GM21723 (cell line): ENCODE measurements around the gene WDR7.

ENCODE experiments used
- ATAC-seq: cut with Tn5 transposase; IDR thresholded peaks from one replicate; pipeline ENCODE4 v1.9.1; 2021; ENCODE audit warnings: mild to moderate bottlenecking, moderate library complexity; ENCODE audit not compliant: unreplicated experiment

WDR7 gene

DNA sequence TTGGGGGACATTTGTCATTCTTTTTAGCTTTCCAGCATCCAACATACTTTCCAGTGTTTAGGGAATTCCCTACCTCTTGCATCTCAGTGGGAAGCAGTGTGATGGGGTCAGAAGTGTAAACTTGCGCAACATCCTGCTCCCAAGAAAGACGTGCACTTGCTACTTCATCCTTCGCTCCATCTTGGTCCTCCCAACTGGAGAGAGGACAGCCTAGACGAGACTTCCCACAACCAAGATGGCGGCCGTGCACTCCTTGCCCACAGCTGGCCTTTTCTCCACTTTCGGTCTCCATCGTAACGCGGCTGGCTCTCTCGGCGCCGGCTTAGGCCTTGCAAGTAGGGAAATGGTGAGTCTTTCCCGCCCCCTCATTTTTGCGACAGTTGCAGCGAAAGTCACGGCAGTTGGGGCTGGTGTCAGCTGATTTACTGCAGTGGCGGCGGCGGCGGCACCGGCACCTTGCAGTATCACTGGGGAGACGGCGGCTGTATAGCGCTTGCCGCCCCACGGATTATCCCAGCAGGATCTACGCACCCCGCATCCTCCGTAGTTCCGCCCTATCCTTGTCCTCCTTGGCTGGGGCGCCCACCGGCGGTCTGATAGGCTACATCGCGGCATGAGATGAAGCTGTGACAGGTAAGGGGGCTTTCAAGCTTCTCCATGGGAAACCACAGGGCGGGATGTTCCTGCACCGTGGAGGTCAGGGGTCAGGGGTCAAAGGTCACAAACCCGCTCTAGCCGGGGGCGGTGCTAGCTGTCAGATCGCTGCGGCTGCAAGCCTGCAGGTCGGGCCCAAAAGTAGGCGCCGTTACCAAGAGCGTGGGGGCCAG, at the start of gene WDR7:
WDR7 (plus strand) TSS at position 416 of the 827 bp plus-strand sequence. CDS start 21,157 bp downstream, outside the sequence.
- ATAC-seq: peak; percentile 94

GRCh38 chr18:56606618-56607017, 44.5 kb upstream of the WDR7 start:
- ATAC-seq: no peak

DNA sequence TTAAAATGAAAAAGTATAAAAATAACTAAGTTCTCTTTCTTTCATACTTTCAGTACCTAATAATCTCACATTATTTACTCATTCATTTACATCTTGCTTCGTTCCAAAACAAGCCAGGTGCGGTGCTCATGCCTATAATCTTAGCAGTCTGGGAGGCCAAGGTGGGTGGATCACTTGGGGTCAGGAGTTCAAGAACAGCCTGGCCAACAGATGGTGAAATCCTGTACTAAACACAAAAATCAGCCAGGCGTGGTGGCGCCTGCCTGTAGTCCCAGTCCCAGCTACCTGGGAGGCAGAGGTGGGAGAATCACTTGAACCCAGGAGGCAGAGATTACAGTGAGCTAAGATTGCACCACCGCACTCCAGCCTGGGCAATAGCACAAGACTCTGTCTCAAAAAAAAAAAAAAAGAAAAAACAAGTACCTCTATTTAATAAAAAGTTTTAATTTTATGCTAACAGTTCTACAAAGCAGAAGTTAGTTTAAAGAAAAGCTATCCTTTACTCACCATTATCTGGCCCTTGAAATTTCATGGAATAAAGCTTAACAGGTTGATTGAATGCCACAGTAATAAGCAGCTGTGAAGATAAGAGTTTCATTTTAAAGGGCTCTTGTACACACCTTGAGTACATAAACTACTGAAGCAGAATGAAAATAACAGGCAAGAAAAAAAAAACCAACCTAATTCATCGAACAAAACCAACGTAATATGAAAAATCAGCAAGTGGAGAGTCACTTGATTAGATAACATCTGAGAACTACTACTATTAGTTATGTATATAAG, 35.2 kb upstream of the WDR7 start:
- ATAC-seq: no peak

GRCh38 chr18:56627991-56628390, 23.2 kb upstream of the WDR7 start:
- ATAC-seq: no peak

DNA sequence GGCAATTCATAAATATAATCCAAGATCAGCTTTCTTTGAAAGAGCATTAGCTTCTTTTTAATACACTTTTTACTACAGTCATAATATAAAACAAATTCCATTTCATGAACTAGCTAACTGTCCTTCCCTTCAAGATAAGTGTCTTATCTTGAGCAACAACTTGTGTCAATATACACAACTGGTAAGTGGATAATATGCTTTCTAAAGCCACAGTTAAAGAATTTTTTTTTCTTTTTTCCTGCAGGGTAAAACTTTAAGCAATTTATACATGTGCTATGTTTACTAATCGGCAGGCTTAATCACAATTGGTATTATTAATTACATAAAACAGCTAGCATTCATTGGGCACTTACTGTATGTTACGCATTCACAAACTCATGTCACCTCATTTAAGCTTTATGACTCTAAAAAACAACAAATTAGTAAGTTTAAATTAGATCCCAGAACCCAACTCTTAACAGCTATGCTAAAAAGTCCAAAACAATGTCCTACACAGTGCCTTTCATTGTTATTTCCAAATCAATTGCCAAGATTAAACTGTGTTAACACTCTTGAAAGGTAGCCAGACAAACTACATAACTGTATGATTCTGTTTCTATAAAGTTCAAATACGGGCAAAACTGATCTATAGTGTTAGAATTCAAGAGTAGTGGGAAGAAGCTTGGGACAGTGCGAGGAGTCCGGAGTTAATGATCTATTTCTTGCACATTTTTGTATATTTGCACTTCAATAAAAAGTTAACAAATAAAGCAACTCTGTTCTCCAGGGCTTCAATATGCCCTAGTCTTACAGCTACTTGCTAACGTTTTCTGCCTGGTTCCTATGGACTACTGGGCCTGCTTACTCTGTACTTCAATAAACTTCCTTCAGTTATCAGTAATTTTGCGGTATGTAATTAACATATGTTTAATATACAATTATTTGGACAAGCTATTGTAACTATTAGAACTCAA, 18.8 kb upstream of the WDR7 start:
- ATAC-seq: no peak

GRCh38 chr18:56635007-56635406, 16.2 kb upstream of the WDR7 start:
- no peak for ATAC-seq

DNA sequence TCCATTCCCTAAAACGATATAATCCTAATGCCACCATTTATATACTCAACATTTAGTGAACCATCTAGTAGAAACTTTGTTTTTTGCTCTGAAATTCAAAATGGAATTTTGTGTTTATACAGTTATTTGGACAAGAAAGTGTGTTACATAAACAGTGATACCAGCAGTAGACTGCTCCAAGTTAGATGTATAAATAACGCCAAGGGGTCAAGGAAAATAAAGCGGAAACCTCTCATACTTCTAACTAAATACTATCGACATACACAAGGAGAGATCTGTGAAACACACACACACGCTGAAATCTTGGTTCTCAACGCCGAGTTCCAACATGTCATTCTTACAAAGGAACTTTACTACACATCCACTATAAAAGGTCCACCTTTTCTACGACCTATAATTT, 14.0 kb upstream of the WDR7 start:
- no peak for ATAC-seq

GRCh38 chr18:56637711-56638231, 13.4 kb upstream of the WDR7 start:
- peak; percentile 17 for ATAC-seq

GRCh38 chr18:56638232-56639103, 12.7 kb upstream of the WDR7 start, which contains the start of gene TXNL1:
Gene TXNL1 (minus strand): TSS chr18:56638592. CDS start chr18:56638440, 152 bp downstream.
- peak; percentile 94 for ATAC-seq

DNA sequence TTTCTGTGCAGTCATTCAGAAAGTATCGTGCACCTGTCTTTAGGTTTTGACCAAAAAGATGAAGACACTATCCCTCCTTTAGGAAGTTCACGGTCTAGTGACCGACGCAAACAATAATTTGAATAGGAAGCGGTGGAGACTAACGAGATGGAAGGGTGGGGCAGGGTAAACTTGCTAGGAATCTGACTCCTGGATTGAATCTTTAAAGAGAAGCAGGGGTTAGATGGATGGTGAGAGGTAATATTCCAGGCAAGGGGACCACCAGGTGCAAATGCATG, 12.1 kb upstream of the WDR7 start:
- no peak for ATAC-seq

GRCh38 chr18:56639571-56639970, 11.6 kb upstream of the WDR7 start:
- no peak for ATAC-seq

DNA sequence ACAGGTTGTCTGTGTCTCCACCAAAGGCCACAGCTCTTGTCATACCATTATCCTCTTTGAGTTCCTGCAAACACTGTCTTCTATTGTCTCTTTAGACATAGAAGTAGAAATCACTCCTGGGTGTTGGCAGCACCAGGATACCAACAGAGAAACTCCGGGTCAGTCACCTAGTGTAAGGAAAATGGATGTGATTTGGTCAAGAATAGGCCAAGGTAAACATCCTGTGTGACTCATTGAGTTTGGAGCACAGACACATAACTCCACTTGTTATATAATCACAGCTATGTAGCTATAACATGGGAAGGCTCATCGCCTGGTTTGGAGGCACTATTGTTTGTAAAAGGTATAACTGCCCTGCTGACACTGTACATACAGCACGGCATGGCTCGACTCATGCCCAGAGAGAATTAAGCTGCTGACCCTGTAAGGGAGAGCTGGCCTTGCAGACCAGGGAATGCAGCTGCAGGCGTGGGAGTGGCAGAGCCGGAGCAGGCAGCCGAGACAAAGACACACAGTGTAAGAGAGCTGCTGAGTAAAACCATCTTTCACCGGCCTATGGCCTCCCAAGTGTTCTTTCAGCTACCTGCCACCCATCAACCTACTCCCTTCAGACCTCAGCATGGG, 9.3 kb upstream of the WDR7 start:
- ATAC-seq: no peak

DNA sequence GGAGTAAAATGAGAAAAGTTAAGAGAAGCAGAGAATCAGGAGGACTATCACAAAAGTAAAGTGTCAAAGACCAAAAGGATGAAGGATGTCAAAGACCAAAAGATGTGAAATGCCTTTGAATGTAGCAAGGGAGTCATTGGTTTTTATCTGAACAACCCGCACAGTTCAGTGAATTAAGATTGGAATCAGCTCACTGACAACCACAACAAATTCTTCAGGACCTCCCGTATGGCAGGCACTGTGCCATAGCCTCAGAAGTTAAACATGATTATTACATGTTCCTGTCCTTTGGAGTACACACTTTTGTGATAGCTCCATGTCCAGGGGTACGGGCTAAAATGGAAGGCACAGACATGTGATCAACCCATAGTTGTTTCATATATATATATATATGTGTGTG, 7.8 kb upstream of the WDR7 start:
- ATAC-seq: no peak

DNA sequence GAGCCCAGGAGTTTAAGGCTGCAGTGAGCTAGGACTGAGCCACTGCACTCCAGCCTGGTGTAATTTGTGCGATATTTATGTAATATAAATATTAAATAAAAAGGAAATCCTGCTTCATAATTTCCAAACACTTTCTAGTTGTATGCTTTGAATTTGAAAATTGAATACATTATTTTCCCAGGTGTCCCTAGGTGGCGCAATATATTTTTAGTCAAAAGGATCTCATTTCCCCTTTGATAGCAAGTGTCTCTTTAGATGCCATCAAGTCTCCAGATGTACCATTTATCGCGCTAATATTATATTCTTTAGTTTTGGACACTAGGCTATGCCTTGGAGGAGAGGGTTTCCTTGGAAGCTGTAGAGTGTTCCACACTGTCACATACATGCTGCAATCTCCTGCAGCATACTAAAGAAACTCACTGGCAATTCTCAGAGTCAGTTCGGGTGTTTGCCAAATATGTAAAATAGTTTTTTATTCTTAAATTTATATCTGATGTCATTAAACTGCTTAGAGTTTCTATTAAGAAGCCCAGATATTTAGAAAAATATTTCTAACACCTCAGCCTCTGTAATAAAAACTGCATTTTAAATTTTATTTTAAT, 5.6 kb upstream of the WDR7 start:
- ATAC-seq: peak; percentile 41

GRCh38 chr18:56647071-56647470, 4.1 kb upstream of the WDR7 start:
- ATAC-seq: no peak

DNA sequence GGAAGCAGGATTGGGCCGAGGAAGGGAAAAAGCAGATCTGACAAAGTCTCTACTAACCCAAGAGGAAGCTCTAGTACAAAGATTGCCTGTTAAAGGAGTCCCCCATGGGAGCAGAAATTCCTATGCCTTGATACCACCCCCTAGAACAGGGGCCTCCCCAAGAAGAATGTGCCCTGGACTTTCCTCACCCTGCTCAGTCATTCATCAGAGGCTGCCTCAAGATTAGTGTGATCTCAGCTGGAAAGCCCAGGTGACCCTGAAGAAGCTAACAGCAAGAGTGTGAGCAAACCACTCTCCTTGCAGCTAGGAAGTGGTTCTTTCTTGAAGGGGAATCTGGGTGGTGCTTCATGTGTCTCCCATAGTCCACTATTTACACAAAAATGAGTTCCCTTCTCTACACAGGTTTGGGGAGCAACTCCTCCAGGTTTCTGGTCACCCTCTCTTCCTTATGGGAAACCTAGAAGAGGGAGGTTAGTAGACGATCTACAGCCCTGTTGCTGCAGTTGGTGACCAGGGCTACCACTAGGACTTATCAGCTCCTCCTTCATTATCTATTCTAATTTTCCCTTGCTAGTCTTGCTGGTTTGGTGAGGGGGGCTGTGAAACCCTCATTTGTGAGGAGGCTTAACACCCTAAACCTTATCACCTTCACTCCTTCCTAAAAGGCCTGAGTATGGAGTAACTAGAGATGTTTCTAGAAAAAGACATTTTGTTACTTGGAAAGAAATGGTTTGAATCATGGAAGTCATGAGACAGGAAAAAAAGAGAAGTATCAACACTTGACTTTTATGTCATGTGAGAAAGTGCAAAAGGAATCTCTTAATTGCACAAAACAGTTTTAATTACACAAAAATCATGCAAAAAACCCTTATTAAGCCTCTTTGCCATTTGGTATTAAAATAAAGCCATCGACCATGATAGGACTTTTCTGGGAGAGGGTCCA, 2.9 kb upstream of the WDR7 start:
- no peak for ATAC-seq

DNA sequence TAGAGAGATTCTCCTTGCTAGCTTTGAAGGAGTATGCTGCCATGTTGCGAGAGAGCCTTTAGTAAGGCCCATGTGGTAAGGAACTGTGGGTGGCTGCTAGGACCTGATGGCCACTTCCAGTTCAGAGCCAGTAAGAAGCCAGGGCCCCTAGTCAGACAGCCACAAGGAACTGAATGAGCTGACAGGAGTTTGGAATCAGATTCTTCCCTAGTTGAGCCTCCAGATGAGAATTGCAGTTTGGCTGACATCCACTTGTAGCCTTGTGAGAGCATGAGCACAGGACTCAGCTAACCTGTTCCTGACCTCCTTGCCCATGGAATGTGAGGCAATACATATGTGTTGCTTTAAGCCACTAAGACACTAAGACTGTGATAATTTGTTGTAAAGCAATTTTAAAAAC, 1.2 kb upstream of the WDR7 start:
- no peak for ATAC-seq

- no peak for ATAC-seq
Measured at GRCh38 chr18:56651771-56652092, 573 bp downstream of the WDR7 start.
